Measurements from ENCODE around the gene TMEM170B.
A peak's percentile ranks its signal among the peaks of the same experiment; 100 is the strongest.

Gene TMEM170B

GRCh38 chr6:11556309-11556708 lies 18.8 kb downstream of the TMEM170B start:
- H3K4me3 ChIP-seq (ENCODE audit: low read depth, low read length) = no peak overlapping the region
- no peaks in the 10 kb centered on the region for H3K27me3 ChIP-seq (ENCODE audit: control insufficient read depth, insufficient read depth, low read length)
- peaks cover 6% of the 10 kb centered on the region for H3K79me2 ChIP-seq
- no peaks in the 10 kb centered on the region for H3K9me3 ChIP-seq (ENCODE audit: control insufficient read depth, low read length)
- no peak overlapping the region for H3K9ac ChIP-seq
- H3K4me2 ChIP-seq (ENCODE audit: low read length) = no peak overlapping the region
- H3K27ac ChIP-seq = no peak overlapping the region
- no peaks in the 10 kb centered on the region for H3K4me1 ChIP-seq
- H3K36me3 ChIP-seq (ENCODE audit: control insufficient read depth, insufficient read depth, low read length) = no peaks in the 10 kb centered on the region
- no peak overlapping the region for H2AFZ ChIP-seq
- TF ChIP-seq, protein P1, sequence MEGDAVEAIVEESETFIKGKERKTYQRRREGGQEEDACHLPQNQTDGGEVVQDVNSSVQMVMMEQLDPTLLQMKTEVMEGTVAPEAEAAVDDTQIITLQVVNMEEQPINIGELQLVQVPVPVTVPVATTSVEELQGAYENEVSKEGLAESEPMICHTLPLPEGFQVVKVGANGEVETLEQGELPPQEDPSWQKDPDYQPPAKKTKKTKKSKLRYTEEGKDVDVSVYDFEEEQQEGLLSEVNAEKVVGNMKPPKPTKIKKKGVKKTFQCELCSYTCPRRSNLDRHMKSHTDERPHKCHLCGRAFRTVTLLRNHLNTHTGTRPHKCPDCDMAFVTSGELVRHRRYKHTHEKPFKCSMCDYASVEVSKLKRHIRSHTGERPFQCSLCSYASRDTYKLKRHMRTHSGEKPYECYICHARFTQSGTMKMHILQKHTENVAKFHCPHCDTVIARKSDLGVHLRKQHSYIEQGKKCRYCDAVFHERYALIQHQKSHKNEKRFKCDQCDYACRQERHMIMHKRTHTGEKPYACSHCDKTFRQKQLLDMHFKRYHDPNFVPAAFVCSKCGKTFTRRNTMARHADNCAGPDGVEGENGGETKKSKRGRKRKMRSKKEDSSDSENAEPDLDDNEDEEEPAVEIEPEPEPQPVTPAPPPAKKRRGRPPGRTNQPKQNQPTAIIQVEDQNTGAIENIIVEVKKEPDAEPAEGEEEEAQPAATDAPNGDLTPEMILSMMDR (IDR thresholded peaks at IDR 0.05) = no peak

GRCh38 chr6:11563793-11564192 lies 26.2 kb downstream of the TMEM170B start:
- H3K4me3 ChIP-seq (ENCODE audit: low read depth, low read length) = no peak overlapping the region
- H3K79me2 ChIP-seq = peaks cover 6% of the 10 kb centered on the region
- no peaks in the 10 kb centered on the region for H3K27me3 ChIP-seq (ENCODE audit: control insufficient read depth, insufficient read depth, low read length)
- no peak overlapping the region for H3K9ac ChIP-seq
- H3K4me1 ChIP-seq = no peaks in the 10 kb centered on the region
- TF ChIP-seq, protein P1 (IDR thresholded peaks at IDR 0.05) = no peak
- H3K9me3 ChIP-seq (ENCODE audit: control insufficient read depth, low read length) = no peaks in the 10 kb centered on the region
- no peak overlapping the region for H3K27ac ChIP-seq
- H3K36me3 ChIP-seq (ENCODE audit: control insufficient read depth, insufficient read depth, low read length) = no peaks in the 10 kb centered on the region
- no peak overlapping the region for H2AFZ ChIP-seq
- no peak overlapping the region for H3K4me2 ChIP-seq (ENCODE audit: low read length)

DNA sequence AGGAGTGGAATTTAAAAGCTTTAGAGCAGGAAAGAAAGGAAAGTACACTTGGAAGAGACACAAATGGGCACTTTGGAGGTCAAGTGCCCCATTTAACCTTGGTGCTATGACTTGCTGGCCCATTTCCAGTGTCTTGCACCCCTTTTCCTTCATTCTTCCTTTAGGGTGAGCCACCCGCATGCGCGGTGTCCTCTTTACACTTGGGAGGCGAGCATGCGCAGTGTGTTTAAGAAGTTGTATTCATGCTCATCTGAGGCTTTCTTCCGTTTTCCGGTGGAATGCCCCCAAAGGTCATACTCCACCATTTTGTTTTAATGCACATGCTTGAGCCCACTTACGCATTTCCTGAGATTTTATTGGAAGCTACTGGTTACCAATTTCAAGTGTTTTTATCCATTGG lies 29.1 kb downstream of the TMEM170B start:
- H3K79me2 ChIP-seq = peaks cover 6% of the 10 kb centered on the region
- no peak overlapping the region for H3K4me2 ChIP-seq (ENCODE audit: low read length)
- TF ChIP-seq, protein P1 (IDR thresholded peaks at IDR 0.05) = no peak
- H3K4me1 ChIP-seq = no peaks in the 10 kb centered on the region
- H3K4me3 ChIP-seq (ENCODE audit: low read depth, low read length) = no peak overlapping the region
- H3K27ac ChIP-seq = no peak overlapping the region
- no peaks in the 10 kb centered on the region for H3K27me3 ChIP-seq (ENCODE audit: control insufficient read depth, insufficient read depth, low read length)
- H3K9ac ChIP-seq = no peak overlapping the region
- H3K36me3 ChIP-seq (ENCODE audit: control insufficient read depth, insufficient read depth, low read length) = no peaks in the 10 kb centered on the region
- H3K9me3 ChIP-seq (ENCODE audit: control insufficient read depth, low read length) = no peaks in the 10 kb centered on the region
- H2AFZ ChIP-seq = no peak overlapping the region

DNA sequence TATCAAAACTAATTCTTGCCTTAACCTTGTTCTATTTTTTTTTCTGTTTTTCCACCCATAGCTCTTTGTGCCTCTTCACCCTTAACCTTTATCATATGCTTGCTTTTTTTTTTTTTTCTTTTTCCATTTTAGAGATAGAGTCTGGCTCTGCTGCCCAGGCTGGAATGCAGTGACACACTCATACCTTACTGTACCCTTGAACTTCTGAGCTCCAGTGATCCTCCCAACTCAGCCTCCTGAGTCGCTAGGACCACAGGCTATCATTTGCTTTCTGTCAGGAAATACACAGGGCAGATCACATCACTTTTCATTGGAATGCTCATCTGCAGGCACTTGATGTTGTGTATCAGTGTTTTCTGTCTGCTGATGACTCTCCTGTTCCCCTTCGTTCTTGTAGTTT lies 33.5 kb downstream of the TMEM170B start:
- Histone ChIP-seq H3K4me3 (ENCODE audit: low read depth, low read length) (no peak overlapping the region), H3K9ac (no peak overlapping the region), H2AFZ (no peak overlapping the region), H3K4me1 (no peaks in the 10 kb centered on the region), H3K79me2 (peaks cover 2% of the 10 kb centered on the region), H3K9me3 (ENCODE audit: control insufficient read depth, low read length) (no peaks in the 10 kb centered on the region), H3K27ac (no peak overlapping the region), H3K27me3 (ENCODE audit: control insufficient read depth, insufficient read depth, low read length) (no peaks in the 10 kb centered on the region), H3K4me2 (ENCODE audit: low read length) (no peak overlapping the region), H3K36me3 (ENCODE audit: control insufficient read depth, insufficient read depth, low read length) (no peaks in the 10 kb centered on the region)
- TF ChIP-seq, protein P1 (IDR thresholded peaks at IDR 0.05) = no peak

DNA sequence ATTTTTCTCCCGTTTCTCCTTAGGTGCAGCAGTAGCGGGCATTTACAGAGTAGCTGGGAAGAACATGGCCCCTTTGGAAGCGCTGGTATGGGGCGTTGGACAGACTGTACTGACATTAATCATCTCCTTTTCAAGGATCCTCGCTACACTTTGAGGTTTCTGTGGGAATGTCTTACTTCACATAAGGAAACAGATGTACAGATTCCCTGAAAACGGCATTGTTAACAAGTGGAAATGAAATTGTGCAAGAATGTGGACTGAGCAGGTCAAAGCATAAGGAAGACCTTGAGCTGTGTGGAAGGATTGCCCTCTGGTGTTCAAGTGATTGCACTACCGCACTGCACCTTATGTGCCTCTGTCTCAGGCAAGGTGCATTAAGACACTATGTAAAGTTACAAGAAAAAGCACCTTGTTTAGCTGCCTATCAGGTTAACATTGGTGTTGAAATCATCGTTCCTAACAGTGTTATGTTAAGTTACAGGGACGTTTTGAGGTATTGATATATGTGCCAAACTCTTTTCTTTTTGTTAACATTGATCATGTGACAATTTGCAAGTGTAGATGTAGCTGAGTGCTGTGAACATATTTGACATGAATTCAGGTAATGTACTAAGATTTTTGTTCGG lies 38.0 kb downstream of the TMEM170B start:
- TF ChIP-seq, protein P1 (IDR thresholded peaks at IDR 0.05) = peak; percentile 89
- Histone ChIP-seq H3K27ac (no peak overlapping the region), H3K4me2 (ENCODE audit: low read length) (no peak overlapping the region), H3K9ac (no peak overlapping the region), H3K9me3 (ENCODE audit: control insufficient read depth, low read length) (no peaks in the 10 kb centered on the region), H3K36me3 (ENCODE audit: control insufficient read depth, insufficient read depth, low read length) (no peaks in the 10 kb centered on the region), H2AFZ (no peak overlapping the region), H3K4me3 (ENCODE audit: low read depth, low read length) (no peak overlapping the region), H3K79me2 (no peaks in the 10 kb centered on the region), H3K27me3 (ENCODE audit: control insufficient read depth, insufficient read depth, low read length) (no peaks in the 10 kb centered on the region), H3K4me1 (no peaks in the 10 kb centered on the region)
